Mesodermal cell (in vitro differentiated cells): Measurements from ENCODE around the gene CCDC171.
"Not testable (repeated sequence)": the region's sequence is repeated elsewhere in the genome, so short reads cannot be mapped to it uniquely, and the experiment has no call there.

Source experiments
- H3K27ac ChIP-seq: 2 replicates; pipeline ENCODE4 v1.7.0; 2013; ENCODE audit warnings: mild to moderate bottlenecking, low read depth, low read length, moderate library complexity; ENCODE audit not compliant: severe bottlenecking
- H3K36me3 ChIP-seq: 2 replicates; pipeline ENCODE4 v1.7.1; 2013; ENCODE audit warnings: mild to moderate bottlenecking, low read length, moderate library complexity; ENCODE audit not compliant: control insufficient read depth, insufficient read depth
- H3K4me1 ChIP-seq: one replicate; pipeline ENCODE4 v1.7.1; 2013; ENCODE audit warnings: mild to moderate bottlenecking, low read length; ENCODE audit not compliant: insufficient read depth, control insufficient read depth, poor library complexity, severe bottlenecking
- H3K4me3 ChIP-seq: 2 replicates; pipeline ENCODE4 v1.7.0; 2013; ENCODE audit warnings: low read length, control low read depth, mild to moderate bottlenecking; ENCODE audit not compliant: insufficient read depth, poor library complexity, severe bottlenecking; ENCODE audit errors: extremely low read depth
- H3K9me3 ChIP-seq: 2 replicates; pipeline ENCODE4 v1.7.1; 2013; ENCODE audit warnings: mild to moderate bottlenecking, low read length, moderate library complexity; ENCODE audit not compliant: control insufficient read depth
- WGBS, 2 experiments: methylation state at CpG; one replicate each; pipeline ENCODE4 v1.1.5; 2013; ENCODE audit warnings: missing lambda C conversion rate in 2 of 2; ENCODE audit not compliant: insufficient coverage in 2 of 2; 5-methylcytosine and 5-hydroxymethylcytosine counted together

Gene CCDC171

DNA sequence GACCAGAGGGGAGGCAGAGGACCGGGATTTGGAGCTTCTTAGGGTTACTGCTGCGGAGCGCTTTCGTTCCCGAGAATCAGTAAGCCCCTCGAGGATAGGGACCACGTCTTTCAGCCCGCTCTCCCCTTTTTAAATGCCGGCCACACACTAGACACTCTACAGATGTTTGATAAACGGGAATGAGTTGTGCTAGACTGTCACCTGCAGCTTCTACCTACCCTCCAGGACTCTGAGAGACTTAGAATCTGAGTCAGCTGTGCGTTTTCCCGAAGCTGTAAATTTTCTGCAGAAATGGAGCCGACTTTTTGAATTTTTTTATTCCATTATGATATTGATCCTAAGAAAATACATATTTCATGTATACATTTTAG is 670 bp downstream of the CCDC171 start:
- Histone ChIP-seq H3K27ac (no peak overlapping the region), H3K4me3 (peak overlapping the region; percentile 73), H3K4me1 (peaks cover 4% of the 10 kb centered on the region), H3K9me3 (no peaks in the 10 kb centered on the region), H3K36me3 (no peaks in the 10 kb centered on the region)
- 0 to 1% methylated on average over 5 to 10 of the region's 13 CpGs for WGBS, 2 experiments

DNA sequence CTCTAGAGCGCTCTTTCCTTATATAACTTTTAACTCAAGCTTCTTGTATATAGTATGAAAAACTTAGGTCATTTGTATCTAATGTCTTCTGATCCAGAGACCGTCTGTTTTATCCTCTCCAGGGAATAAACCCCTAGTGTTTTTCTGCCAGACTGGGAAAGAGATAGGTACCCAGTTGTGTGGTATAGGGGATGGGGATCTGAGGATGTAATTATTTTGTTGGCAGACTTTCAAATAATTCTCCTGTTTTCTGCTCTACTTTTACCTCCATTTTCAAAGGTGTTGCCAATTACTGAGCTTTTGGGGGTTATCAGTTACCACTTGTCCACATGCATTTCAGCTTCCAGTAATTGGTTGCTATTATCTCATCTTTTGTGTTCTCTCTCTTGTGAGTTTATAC is 17.9 kb downstream of the CCDC171 start:
- no peak overlapping the region for H3K27ac ChIP-seq
- H3K4me1 ChIP-seq, result no peaks in the 10 kb centered on the region
- no peaks in the 10 kb centered on the region for H3K36me3 ChIP-seq
- H3K9me3 ChIP-seq, result no peaks in the 10 kb centered on the region
- 100% methylated on average over 1 of the region's 2 CpGs; no CpG with 5 or more reads in 1 of the 2 experiments for WGBS, 2 experiments
- no peak overlapping the region for H3K4me3 ChIP-seq

DNA sequence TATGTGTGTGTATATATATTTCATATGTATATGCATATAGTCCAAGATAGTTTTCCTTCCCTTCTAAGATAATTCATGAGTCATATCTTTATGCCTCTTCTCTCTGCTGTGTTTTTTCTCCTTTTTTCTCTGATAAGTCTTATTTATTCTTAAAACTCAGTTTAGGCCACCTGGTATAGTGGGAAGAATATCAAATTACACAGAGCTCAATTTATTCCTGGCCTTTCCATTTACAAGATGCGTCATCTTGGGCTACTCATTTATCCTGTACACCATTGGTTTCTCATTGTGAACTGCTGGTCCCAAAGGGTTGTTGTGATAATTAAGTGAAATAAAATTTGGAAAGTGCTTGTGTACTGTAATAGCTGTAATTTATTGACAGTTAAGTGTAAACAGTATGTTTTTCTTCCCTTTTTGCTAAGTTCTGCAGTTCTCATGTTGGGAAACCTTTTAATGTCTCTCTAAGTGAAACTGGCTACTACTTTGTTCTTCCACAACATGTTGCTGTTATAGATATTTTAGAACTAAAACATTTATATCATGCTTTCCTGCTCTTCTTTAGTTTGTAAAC is 19.4 kb downstream of the CCDC171 start:
- Histone ChIP-seq H3K36me3 (no peaks in the 10 kb centered on the region), H3K4me3 (no peak overlapping the region), H3K9me3 (no peaks in the 10 kb centered on the region), H3K27ac (no peak overlapping the region), H3K4me1 (no peaks in the 10 kb centered on the region)
- 100% methylated on average over 1 of the region's 1 CpG; no CpG with 5 or more reads in 1 of the 2 experiments for WGBS, 2 experiments

DNA sequence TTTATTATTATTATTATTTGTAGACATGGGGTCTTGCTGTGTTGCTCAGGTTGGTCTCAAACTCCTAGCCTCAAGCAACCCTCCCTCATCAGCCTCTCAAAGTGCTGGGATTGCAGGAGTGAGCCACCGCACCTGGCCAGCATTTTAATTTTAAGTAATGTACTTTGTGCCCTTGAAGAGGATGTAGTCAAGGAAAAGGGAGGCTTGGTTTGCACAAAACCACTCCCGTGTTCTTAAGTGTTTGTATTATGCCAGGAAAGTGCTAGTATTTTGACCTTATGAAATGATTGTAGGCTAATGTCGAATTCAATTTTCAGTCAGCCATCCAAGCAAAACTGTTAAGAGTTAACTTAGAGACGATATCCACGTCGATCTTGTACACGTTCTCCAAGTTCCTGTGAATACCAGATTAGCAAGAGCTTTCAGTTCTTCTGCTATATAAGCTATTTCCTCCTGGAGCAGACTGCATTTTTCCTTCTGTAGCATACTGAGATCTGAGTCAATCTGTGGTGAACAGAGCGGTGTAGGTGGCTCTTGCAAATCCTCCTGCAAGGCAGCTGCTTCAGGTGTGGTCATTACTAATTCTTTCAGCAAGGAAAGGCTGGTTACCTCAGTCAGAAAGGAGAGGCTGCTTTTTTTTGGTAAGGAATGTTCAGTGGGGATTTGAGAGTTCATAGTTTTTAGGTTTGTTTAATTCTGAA is 23.7 kb downstream of the CCDC171 start:
- Histone ChIP-seq H3K4me1 (no peaks in the 10 kb centered on the region), H3K4me3 (no peak overlapping the region), H3K27ac (no peak overlapping the region), H3K36me3 (no peaks in the 10 kb centered on the region), H3K9me3 (no peaks in the 10 kb centered on the region)
- WGBS, 2 experiments, result 90 to 94% methylated on average over 7 of the region's 8 CpGs

DNA sequence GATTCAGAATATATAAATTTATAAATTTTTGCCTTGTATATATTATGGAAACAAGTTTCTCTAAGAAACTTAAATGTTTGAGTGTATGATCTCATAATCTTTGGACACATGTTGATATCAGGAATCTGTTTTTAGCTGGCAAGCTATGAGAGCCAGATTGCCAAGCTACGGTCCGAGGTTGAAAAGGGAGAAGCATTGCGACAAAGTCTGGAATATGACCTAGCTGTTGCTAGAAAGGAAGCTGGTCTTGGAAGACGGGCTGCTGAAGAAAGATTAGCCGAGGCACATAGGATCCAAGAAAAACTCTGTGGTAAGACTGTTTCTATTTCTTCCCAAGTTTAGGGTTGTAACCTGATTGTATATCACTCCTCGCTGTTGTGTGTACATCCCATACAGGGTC is 25.9 kb downstream of the CCDC171 start:
- Histone ChIP-seq H3K4me1 (no peaks in the 10 kb centered on the region), H3K36me3 (no peaks in the 10 kb centered on the region), H3K4me3 (no peak overlapping the region), H3K27ac (no peak overlapping the region), H3K9me3 (no peaks in the 10 kb centered on the region)
- 93 to 94% methylated on average over 6 of the region's 6 CpGs for WGBS, 2 experiments

DNA sequence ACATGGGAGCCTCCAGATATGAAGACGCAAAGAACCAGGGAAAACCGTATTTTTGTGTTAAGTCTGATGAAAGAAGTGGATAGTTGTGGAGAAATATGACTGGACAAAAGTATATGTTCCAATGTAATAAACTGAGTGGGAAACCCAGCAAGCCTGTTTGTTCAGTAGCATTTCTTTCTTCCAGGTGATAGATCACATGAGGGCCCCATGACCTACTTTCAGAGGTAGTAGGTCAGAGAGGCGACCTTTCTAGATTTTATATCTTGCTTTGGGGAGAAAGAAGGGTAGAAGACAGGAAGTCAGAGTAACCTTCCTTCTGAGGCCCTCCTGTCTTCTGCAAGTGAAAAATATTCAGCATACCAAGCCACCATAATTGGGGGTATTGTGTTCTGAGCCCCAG is 31.5 kb downstream of the CCDC171 start:
- Histone ChIP-seq H3K36me3 (no peaks in the 10 kb centered on the region), H3K9me3 (no peaks in the 10 kb centered on the region), H3K4me3 (no peak overlapping the region), H3K4me1 (no peaks in the 10 kb centered on the region), H3K27ac (no peak overlapping the region)
- 88 to 96% methylated on average over 1 to 2 of the region's 3 CpGs for whole genome bisulfite sequencing, 2 experiments

DNA sequence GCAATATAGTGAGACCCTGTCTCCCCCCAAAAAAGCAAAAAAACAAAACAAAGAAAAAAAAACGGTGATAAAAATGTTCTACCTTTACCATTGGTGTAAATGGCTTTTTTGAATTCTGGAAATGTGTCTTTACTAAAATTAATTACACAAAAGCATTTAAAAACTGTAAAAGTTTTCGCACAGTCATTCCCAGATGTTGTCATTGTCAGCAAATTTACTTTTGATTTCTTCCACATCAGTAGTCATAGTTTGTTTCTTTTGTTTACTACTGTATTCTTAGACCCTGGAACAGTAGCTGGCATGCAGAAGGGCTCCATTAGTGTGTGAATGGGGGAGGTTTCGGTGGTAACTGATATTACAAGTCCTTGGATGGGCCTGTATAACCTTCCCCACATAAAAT is 39.5 kb downstream of the CCDC171 start:
- WGBS, 2 experiments, result no CpG with 5 or more reads among the region's 3 CpGs
- Histone ChIP-seq H3K36me3 (no peaks in the 10 kb centered on the region), H3K4me1 (no peaks in the 10 kb centered on the region), H3K27ac (no peak overlapping the region), H3K9me3 (no peaks in the 10 kb centered on the region), H3K4me3 (no peak overlapping the region)

DNA sequence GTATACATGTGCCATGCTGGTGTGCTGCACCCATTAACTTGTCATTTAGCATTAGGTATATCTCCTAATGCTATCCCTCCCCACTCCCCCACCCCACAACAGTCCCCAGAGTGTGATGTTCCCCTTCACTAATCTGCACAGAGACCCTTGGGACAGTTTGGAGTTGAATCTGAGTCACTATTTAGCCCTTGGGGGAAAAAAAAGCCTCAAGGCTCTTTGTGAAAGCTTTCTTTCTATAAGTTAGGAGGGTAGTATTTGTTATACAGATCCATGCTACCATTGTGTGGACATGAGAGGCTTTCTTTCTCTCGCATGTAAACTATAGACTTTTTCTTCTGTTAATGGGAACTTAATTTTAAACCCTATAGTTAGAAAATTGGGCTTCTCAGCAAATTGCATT is 40.1 kb downstream of the CCDC171 start:
- H3K4me1 ChIP-seq, H3K9me3 ChIP-seq, H3K4me3 ChIP-seq, H3K27ac ChIP-seq, H3K36me3 ChIP-seq: not testable (repeated sequence)
- no CpG with 5 or more reads among the region's 1 CpG for WGBS, 2 experiments

DNA sequence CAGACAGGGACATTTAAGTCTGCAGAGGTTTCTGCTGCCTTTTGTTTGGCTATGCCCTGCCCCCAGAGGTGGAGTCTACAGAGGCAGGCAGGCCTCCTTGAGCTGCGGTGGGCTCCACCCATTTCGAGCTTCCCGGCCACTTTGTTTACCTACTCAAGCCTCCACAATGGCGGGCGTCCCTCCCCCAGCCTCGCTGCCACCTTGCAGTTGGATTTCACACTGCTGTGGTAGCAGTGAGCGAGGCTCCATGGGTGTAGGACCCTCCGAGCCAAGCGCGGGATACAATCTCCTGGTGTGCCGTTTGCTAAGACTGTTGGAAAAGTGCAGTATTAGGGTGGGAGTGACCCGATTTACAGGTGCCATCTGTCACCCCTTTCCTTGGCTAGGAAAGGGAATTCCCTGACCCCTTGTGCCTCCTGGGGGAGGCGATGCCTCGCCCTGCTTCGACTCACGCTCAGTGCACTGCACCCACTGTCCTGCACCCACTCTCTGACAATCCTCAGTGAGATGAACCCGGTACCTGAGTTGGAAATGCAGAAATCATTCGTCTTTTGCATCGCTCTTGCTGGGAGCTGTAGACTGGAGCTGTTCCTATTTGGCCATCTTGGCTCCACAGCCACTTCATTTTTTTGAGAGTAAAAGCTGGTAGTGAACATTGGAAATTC is 48.0 kb downstream of the CCDC171 start:
- not testable (repeated sequence) for H3K4me3 ChIP-seq, H3K27ac ChIP-seq, H3K4me1 ChIP-seq, H3K36me3 ChIP-seq, H3K9me3 ChIP-seq
- 91 to 98% methylated on average over 10 to 15 of the region's 19 CpGs for WGBS, 2 experiments

DNA sequence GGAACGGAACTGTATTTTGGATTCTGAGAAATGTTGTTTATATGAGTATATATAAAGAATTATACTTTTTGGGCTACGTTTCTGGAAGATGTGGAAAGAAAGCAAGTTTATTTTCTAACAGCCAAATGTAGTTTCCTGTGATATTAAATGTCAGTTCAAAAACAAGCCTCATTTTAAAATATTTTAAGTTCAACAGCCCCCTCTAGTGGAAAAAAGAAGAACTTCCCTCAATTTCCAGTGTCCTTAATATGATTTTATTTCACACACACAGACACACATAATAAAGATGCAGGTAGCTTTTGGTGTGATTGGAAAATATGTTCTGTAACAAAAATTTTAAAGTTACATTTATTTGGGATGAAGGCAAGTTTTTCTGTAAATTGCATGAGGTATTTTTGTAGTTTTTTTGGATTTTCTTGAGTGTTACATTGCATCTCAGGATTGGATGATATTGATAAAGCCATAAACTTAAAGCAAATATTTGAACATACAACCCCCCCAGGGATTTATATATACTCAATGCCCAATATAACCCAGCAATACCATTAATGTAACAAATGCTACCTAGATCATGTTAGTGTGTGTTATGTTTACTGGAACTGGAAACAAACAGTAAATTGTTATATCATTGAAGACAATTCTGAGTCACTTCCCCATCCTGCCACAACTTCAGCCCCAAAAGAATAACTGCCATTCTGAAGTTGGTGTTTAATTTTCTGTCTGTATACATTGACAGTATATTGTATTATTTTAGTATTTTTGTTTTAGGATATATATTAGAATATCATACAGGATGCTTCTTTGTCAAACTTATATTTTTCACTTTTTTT is 54.0 kb downstream of the CCDC171 start:
- H3K27ac ChIP-seq, result no peak overlapping the region
- no peaks in the 10 kb centered on the region for H3K9me3 ChIP-seq
- H3K4me1 ChIP-seq, result no peaks in the 10 kb centered on the region
- H3K36me3 ChIP-seq, result no peaks in the 10 kb centered on the region
- no peak overlapping the region for H3K4me3 ChIP-seq
- no CpG with 5 or more reads among the region's 2 CpGs for WGBS, 2 experiments
